ENCODE measurements around the gene COMMD10. TPM values are rescaled to one million over a fixed set of nuclear protein-coding genes. Genes with fewer than 3 reads are reported as not detected.

Gene COMMD10
- total and polyA plus RNA-seq, 2 experiments from 2014 or later = 26.0 to 38.9 TPM

GRCh38 chr5:116256717-116257116, 171.9 kb downstream of the COMMD10 start:
- Histone ChIP-seq H3K9ac (no peak overlapping the region), H3K4me2 (ENCODE audit: unreplicated experiment) (no peak overlapping the region), H3K27ac (no peak overlapping the region), H3F3A (ENCODE audit: insufficient read depth) (no peaks in the 10 kb centered on the region), H3K4me1 (ENCODE audit: insufficient read depth) (no peaks in the 10 kb centered on the region), H3K4me3 (no peak overlapping the region), H3K9me3 (ENCODE audit: low read depth) (no peaks in the 10 kb centered on the region), H3K27me3 (replicated peaks; ENCODE audit: insufficient read depth) (no peaks in the 10 kb centered on the region), H3K36me3 (ENCODE audit: low read depth) (no peaks in the 10 kb centered on the region), H4K20me1 (ENCODE audit: insufficient read depth) (no peaks in the 10 kb centered on the region), H3K79me2 (ENCODE audit: insufficient read depth) (no peaks in the 10 kb centered on the region), H2AFZ (no peak overlapping the region), H3K9me2 (ENCODE audit: insufficient read depth) (no peaks in the 10 kb centered on the region)
- no peak for DNase-seq
- in situ Hi-C loops (cut with MboI) = no loop called here
- no peak for TF ChIP-seq EZH2 (IDR thresholded peaks at IDR 0.05; ENCODE audit: insufficient read depth, poor library complexity, severe bottlenecking)
- no peak for TF ChIP-seq EZH2phosphoT487 (IDR thresholded peaks at IDR 0.05; ENCODE audit: insufficient read depth, low read depth)
- 88 to 100% methylated on average over 1 of the region's 1 CpG for WGBS, 2 experiments (ENCODE audit: low coverage in 1 of 2, low lambda C conversion rate in 2 of 2, missing lambda C conversion rate in 2 of 2)

- no peak for TF ChIP-seq EZH2phosphoT487 (IDR thresholded peaks at IDR 0.05; ENCODE audit: insufficient read depth, low read depth)
- TF ChIP-seq EZH2 (IDR thresholded peaks at IDR 0.05; ENCODE audit: insufficient read depth, poor library complexity, severe bottlenecking) = no peak
- Histone ChIP-seq H4K20me1 (ENCODE audit: insufficient read depth) (no peaks in the 10 kb centered on the region), H2AFZ (no peak overlapping the region), H3K4me2 (ENCODE audit: unreplicated experiment) (no peak overlapping the region), H3F3A (ENCODE audit: insufficient read depth) (no peaks in the 10 kb centered on the region), H3K36me3 (ENCODE audit: low read depth) (no peaks in the 10 kb centered on the region), H3K4me1 (ENCODE audit: insufficient read depth) (no peaks in the 10 kb centered on the region), H3K9me3 (ENCODE audit: low read depth) (no peaks in the 10 kb centered on the region), H3K27me3 (replicated peaks; ENCODE audit: insufficient read depth) (no peaks in the 10 kb centered on the region), H3K79me2 (ENCODE audit: insufficient read depth) (no peaks in the 10 kb centered on the region), H3K27ac (no peak overlapping the region), H3K9ac (no peak overlapping the region), H3K9me2 (ENCODE audit: insufficient read depth) (no peaks in the 10 kb centered on the region), H3K4me3 (no peak overlapping the region)
- 75% methylated on average over 3 of the region's 3 CpGs for WGBS, 2 experiments (ENCODE audit: low coverage in 1 of 2, low lambda C conversion rate in 2 of 2, missing lambda C conversion rate in 2 of 2)
- DNase-seq = no peak
- in situ Hi-C loops (cut with MboI) = no loop called here
Measured at GRCh38 chr5:116265471-116265870, 180.6 kb downstream of the COMMD10 start.

- Histone ChIP-seq H3K9me2 (ENCODE audit: insufficient read depth) (no peaks in the 10 kb centered on the region), H3K27ac (no peak overlapping the region), H3K4me2 (ENCODE audit: unreplicated experiment) (no peak overlapping the region), H2AFZ (no peak overlapping the region), H3K4me3 (no peak overlapping the region), H4K20me1 (ENCODE audit: insufficient read depth) (no peaks in the 10 kb centered on the region), H3K4me1 (ENCODE audit: insufficient read depth) (no peaks in the 10 kb centered on the region), H3K79me2 (ENCODE audit: insufficient read depth) (no peaks in the 10 kb centered on the region), H3F3A (ENCODE audit: insufficient read depth) (no peaks in the 10 kb centered on the region), H3K9me3 (ENCODE audit: low read depth) (no peaks in the 10 kb centered on the region), H3K36me3 (ENCODE audit: low read depth) (0 out of 2 replicates have a peak, but pooled peaks cover under 1% of the 10 kb centered on the region), H3K9ac (no peak overlapping the region), H3K27me3 (replicated peaks; ENCODE audit: insufficient read depth) (no peaks in the 10 kb centered on the region)
- 95 to 96% methylated on average over 2 of the region's 2 CpGs for WGBS, 2 experiments (ENCODE audit: low coverage in 1 of 2, low lambda C conversion rate in 2 of 2, missing lambda C conversion rate in 2 of 2)
- no peak for TF ChIP-seq EZH2phosphoT487 (IDR thresholded peaks at IDR 0.05; ENCODE audit: insufficient read depth, low read depth)
- no peak for TF ChIP-seq EZH2 (IDR thresholded peaks at IDR 0.05; ENCODE audit: insufficient read depth, poor library complexity, severe bottlenecking)
- in situ Hi-C loops (cut with MboI) = no loop called here
- DNase-seq = peak; percentile 2
Measured at GRCh38 chr5:116271446-116272025, 186.7 kb downstream of the COMMD10 start.

- H3K4me3 ChIP-seq = no peak overlapping the region
- H3K4me1 ChIP-seq (ENCODE audit: insufficient read depth) = no peaks in the 10 kb centered on the region
- no peaks in the 10 kb centered on the region for H3F3A ChIP-seq (ENCODE audit: insufficient read depth)
- peaks cover 7% of the 10 kb centered on the region; the same call in 1 of the 2 replicates for H3K36me3 ChIP-seq (ENCODE audit: low read depth)
- WGBS, 2 experiments (ENCODE audit: low coverage in 1 of 2, low lambda C conversion rate in 2 of 2, missing lambda C conversion rate in 2 of 2) = 12 to 17% methylated on average over 5 of the region's 5 CpGs
- H3K9ac ChIP-seq = no peak overlapping the region
- H3K27ac ChIP-seq = no peak overlapping the region
- TF ChIP-seq EZH2 (IDR thresholded peaks at IDR 0.05; ENCODE audit: insufficient read depth, poor library complexity, severe bottlenecking) (no peak), EZH2phosphoT487 (IDR thresholded peaks at IDR 0.05; ENCODE audit: insufficient read depth, low read depth) (no peak)
- in situ Hi-C loops (cut with MboI) = no loop called here
- H3K27me3 ChIP-seq (replicated peaks; ENCODE audit: insufficient read depth) = no peaks in the 10 kb centered on the region
- H3K9me3 ChIP-seq (ENCODE audit: low read depth) = no peaks in the 10 kb centered on the region
- H3K9me2 ChIP-seq (ENCODE audit: insufficient read depth) = no peaks in the 10 kb centered on the region
- peak; percentile 47 for DNase-seq
- H4K20me1 ChIP-seq (ENCODE audit: insufficient read depth) = no peaks in the 10 kb centered on the region
- H2AFZ ChIP-seq = no peak overlapping the region
- peak overlapping the region; percentile 2 for H3K4me2 ChIP-seq (ENCODE audit: unreplicated experiment)
- H3K79me2 ChIP-seq (ENCODE audit: insufficient read depth) = no peaks in the 10 kb centered on the region
Measured at GRCh38 chr5:116272281-116272941, 187.6 kb downstream of the COMMD10 start.

Measured in GM23248 (cell line).